DND-41 (cell line): ENCODE measurements around the gene SALL1.

Source experiments
- ATAC-seq: fragments of 200-7000 bp; cut with Tn5 transposase; 3 replicates; pipeline ENCODE4 v1.9.1; 2021; ENCODE audit warnings: low read depth; ENCODE audit not compliant: insufficient read depth
- DNase-seq: peaks from one replicate; pipeline ENCODE4 v3.0.0-alpha.2; 2020
- H2AFZ ChIP-seq: 2 replicates; pipeline ENCODE4 v1.6.0; 2012; ENCODE audit warnings: low read depth, low read length
- H3K27ac ChIP-seq: 2 replicates; pipeline ENCODE4 v1.5.1; 2012; ENCODE audit warnings: low read length, inconsistent platforms
- H3K27me3 ChIP-seq: fragments of 200-600 bp; sonication (generic); 2 replicates; pipeline ENCODE4 v1.6.0; 2012; ENCODE audit warnings: low read length, mild to moderate bottlenecking, inconsistent platforms; ENCODE audit not compliant: insufficient read depth, poor library complexity
- H3K36me3 ChIP-seq: 2 replicates; pipeline ENCODE4 v1.5.1; 2012; ENCODE audit warnings: low read length, inconsistent platforms; ENCODE audit not compliant: insufficient read depth
- H3K4me1 ChIP-seq: 2 replicates; pipeline ENCODE4 v1.5.1; 2012; ENCODE audit warnings: mild to moderate bottlenecking, low read length; ENCODE audit not compliant: insufficient read depth
- H3K4me2 ChIP-seq: 2 replicates; pipeline ENCODE4 v1.6.0; 2012; ENCODE audit warnings: mild to moderate bottlenecking, moderate library complexity, low read length, inconsistent platforms; ENCODE audit not compliant: insufficient read depth
- H3K4me3 ChIP-seq, 2 experiments: fragments of 200-600 bp in 1 of 2; shearing (Covaris generic) in 1 of 2; 2 replicates each; pipeline ENCODE4 v1.5.1; 2012 to 2016; ENCODE audit warnings: inconsistent platforms in 2 of 2, low read length in 2 of 2, mild to moderate bottlenecking in 2 of 2, low read depth in 1 of 2, moderate library complexity in 1 of 2
- H3K79me2 ChIP-seq: 2 replicates; pipeline ENCODE4 v1.6.0; 2012; ENCODE audit warnings: low read length, inconsistent platforms; ENCODE audit not compliant: insufficient read depth
- H3K9ac ChIP-seq: 2 replicates; pipeline ENCODE4 v1.6.0; 2012; ENCODE audit warnings: low read depth, mild to moderate bottlenecking, inconsistent platforms, low read length, moderate library complexity
- H3K9me3 ChIP-seq: 2 replicates; pipeline ENCODE4 v1.5.1; 2012; ENCODE audit warnings: low read length, moderate library complexity, mild to moderate bottlenecking, inconsistent platforms; ENCODE audit not compliant: insufficient read depth, severe bottlenecking
- H4K20me1 ChIP-seq: 2 replicates; pipeline ENCODE4 v1.6.0; 2012; ENCODE audit warnings: low read length; ENCODE audit not compliant: insufficient read depth
- CTCF ChIP-seq: IDR thresholded peaks from 2 replicates; pipeline ENCODE4 v1.5.1; 2012; ENCODE audit warnings: borderline replicate concordance, low read length, moderate library complexity, mild to moderate bottlenecking; ENCODE audit not compliant: poor library complexity, severe bottlenecking; ENCODE audit errors: extremely low read depth
- EZH2 ChIP-seq: IDR thresholded peaks from 3 replicates; pipeline ENCODE4 v1.6.1; 2012; ENCODE audit warnings: borderline replicate concordance, low read depth, mild to moderate bottlenecking, moderate library complexity, low read length, inconsistent platforms; ENCODE audit not compliant: severe bottlenecking

SALL1 gene

GRCh38 chr16:51152691-51153576 lies 1.9 kb upstream of the SALL1 start:
- no peak overlapping the region for H3K4me3 ChIP-seq
- ATAC-seq (no peak), DNase-seq (no peak)
- no peak overlapping the region for H3K9ac ChIP-seq
- peaks cover 6% of the 10 kb centered on the region for H3K9me3 ChIP-seq
- no peak overlapping the region for H3K27ac ChIP-seq
- no peaks in the 10 kb centered on the region for H3K79me2 ChIP-seq
- no peak overlapping the region for H3K4me2 ChIP-seq
- H3K27me3 ChIP-seq: no peaks in the 10 kb centered on the region
- no peaks in the 10 kb centered on the region for H3K4me1 ChIP-seq
- no peak overlapping the region for H2AFZ ChIP-seq
- no peaks in the 10 kb centered on the region for H3K36me3 ChIP-seq
- no peaks in the 10 kb centered on the region for H4K20me1 ChIP-seq
- TF ChIP-seq CTCF (no peak), EZH2 (no peak)

GRCh38 chr16:51151961-51152663 lies 1.0 kb upstream of the SALL1 start:
- Histone ChIP-seq H3K27ac (no peak overlapping the region), H4K20me1 (no peaks in the 10 kb centered on the region), H3K4me3 (no peak overlapping the region), H3K9me3 (peaks cover 6% of the 10 kb centered on the region), H3K27me3 (no peaks in the 10 kb centered on the region), H3K36me3 (no peaks in the 10 kb centered on the region), H3K4me1 (no peaks in the 10 kb centered on the region), H3K4me2 (no peak overlapping the region), H3K79me2 (no peaks in the 10 kb centered on the region), H3K9ac (no peak overlapping the region), H2AFZ (no peak overlapping the region)
- no peak for ATAC-seq
- TF ChIP-seq CTCF (no peak), EZH2 (no peak)
- no peak for DNase-seq

- no peak for ATAC-seq
- no peak overlapping the region for H3K4me3 ChIP-seq
These were observed 428 bp upstream of the SALL1 start for GRCh38 chr16:51151435-51151960.

More at GRCh38 chr16:51151435-51151960, 428 bp upstream of the SALL1 start:
- peaks cover 6% of the 10 kb centered on the region for H3K9me3 ChIP-seq
- TF ChIP-seq CTCF: no peak
- no peak for DNase-seq
- H3K27ac ChIP-seq: no peak overlapping the region
- H3K4me1 ChIP-seq: no peaks in the 10 kb centered on the region
- H3K9ac ChIP-seq: no peak overlapping the region
- no peaks in the 10 kb centered on the region for H3K79me2 ChIP-seq
- H2AFZ ChIP-seq: no peak overlapping the region
- no peak overlapping the region for H3K4me2 ChIP-seq
- no peaks in the 10 kb centered on the region for H4K20me1 ChIP-seq
- no peaks in the 10 kb centered on the region for H3K36me3 ChIP-seq
- H3K27me3 ChIP-seq: no peaks in the 10 kb centered on the region
